HL-60 (cell line): Measurements from ENCODE around the gene OOEP.

Experiments
- DNase-seq, 2 experiments: peaks; one replicate each; pipeline ENCODE4 v3.0.0-alpha.2; 2010 to 2020; ENCODE audit warnings: low read depth in 1 of 2, low spot score in 1 of 2
- H3K27ac ChIP-seq: fragments of 250-450 bp; sonication (Bioruptor Pico); replicated peaks from 2 replicates; pipeline ENCODE4 v1.5.1; 2020; ENCODE audit warnings: mild to moderate bottlenecking, moderate library complexity
- H3K27me3 ChIP-seq: fragments of 250-450 bp; sonication (Bioruptor Pico); 2 replicates; pipeline ENCODE4 v1.5.1; 2021; ENCODE audit warnings: mild to moderate bottlenecking, moderate library complexity; ENCODE audit not compliant: insufficient read depth, poor library complexity, severe bottlenecking
- H3K4me3 ChIP-seq: replicated peaks from 2 replicates; pipeline ENCODE4 v1.5.1; 2011; ENCODE audit warnings: mild to moderate bottlenecking, control low read depth, low read length; ENCODE audit not compliant: insufficient read depth
- GABPA ChIP-seq: IDR thresholded peaks from 2 replicates; pipeline ENCODE4 v1.6.1; 2012; ENCODE audit warnings: low read depth
- POLR2AphosphoS5 ChIP-seq: IDR thresholded peaks from 2 replicates; pipeline ENCODE4 v1.6.1; 2012; ENCODE audit warnings: low read depth
- REST ChIP-seq: IDR thresholded peaks from 2 replicates; pipeline ENCODE4 v1.6.1; 2012; ENCODE audit warnings: low read depth; ENCODE audit not compliant: insufficient replicate concordance
- SPI1 ChIP-seq: IDR thresholded peaks from 2 replicates; pipeline ENCODE4 v1.6.1; 2012; ENCODE audit warnings: low read depth, mild to moderate bottlenecking, borderline replicate concordance
- TF ChIP-seq, protein P1 (sequence below): IDR thresholded peaks from one replicate; pipeline ENCODE4 v1.5.1; 2011; ENCODE audit warnings: low read length, control low read depth, inconsistent platforms; ENCODE audit not compliant: insufficient read depth

OOEP gene

GRCh38 chr6:73368675-73369074, 1.0 kb downstream of the OOEP start:
- H3K4me3 ChIP-seq: no peak overlapping the region
- no peak for DNase-seq
- no peaks in the 10 kb centered on the region for H3K27me3 ChIP-seq
- H3K27ac ChIP-seq: no peak overlapping the region
- no peak for TF ChIP-seq REST
- no peak for TF ChIP-seq SPI1
- TF ChIP-seq, protein P1, sequence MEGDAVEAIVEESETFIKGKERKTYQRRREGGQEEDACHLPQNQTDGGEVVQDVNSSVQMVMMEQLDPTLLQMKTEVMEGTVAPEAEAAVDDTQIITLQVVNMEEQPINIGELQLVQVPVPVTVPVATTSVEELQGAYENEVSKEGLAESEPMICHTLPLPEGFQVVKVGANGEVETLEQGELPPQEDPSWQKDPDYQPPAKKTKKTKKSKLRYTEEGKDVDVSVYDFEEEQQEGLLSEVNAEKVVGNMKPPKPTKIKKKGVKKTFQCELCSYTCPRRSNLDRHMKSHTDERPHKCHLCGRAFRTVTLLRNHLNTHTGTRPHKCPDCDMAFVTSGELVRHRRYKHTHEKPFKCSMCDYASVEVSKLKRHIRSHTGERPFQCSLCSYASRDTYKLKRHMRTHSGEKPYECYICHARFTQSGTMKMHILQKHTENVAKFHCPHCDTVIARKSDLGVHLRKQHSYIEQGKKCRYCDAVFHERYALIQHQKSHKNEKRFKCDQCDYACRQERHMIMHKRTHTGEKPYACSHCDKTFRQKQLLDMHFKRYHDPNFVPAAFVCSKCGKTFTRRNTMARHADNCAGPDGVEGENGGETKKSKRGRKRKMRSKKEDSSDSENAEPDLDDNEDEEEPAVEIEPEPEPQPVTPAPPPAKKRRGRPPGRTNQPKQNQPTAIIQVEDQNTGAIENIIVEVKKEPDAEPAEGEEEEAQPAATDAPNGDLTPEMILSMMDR: no peak
- no peak for TF ChIP-seq POLR2AphosphoS5
- TF ChIP-seq GABPA: no peak

DNA sequence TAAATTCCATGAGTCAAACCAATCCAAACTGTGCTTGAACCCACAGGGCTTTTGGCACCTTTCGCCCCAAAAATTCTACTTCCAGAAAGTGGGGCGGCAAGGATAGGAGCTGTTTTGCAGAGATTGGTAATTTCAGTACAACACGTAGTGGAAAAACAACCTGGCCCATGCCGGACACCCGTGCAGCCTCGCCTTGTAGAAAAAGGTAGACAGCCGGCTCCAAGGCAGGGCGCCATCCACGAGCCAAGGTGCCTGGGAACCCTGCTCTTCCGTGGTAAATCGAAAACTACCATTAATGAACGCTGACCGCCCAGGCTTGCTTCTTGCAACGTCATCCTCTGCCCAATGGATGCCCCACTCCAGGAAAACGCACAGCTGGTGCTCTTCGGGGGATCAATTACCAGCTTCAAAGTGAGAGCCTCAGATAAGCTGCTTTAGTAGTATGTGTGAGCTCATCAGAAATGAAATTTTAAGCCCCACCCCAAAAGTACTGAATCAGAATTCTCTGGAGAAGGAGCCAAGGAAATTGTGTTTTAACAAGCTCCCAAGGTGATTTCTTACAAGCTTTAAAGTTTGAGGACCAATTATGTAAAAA, 1.8 kb downstream of the OOEP start:
- TF ChIP-seq, protein P1: no peak
- TF ChIP-seq REST (no peak), SPI1 (no peak)
- no peak for DNase-seq
- no peak overlapping the region for H3K4me3 ChIP-seq

DNA sequence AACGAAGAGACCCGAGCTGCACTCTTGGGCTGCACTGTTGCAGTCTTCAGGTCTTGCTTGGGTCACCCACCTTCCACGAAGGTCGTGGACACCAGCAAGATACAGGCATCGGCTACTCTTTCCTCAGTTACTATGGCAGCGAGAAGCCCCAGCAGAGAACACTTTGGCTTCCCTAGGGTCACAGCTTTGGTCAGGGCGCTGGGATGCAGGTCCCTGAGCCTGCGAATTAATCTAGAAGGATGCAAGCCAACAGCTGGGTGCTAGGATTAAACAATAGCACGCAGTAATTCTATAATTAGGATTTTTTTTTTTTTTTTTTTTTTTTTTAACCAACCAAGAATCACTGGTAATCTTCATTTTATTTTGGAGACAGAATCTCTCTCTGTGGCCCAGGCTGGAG, 5.1 kb downstream of the OOEP start:
- no peaks in the 10 kb centered on the region for H3K27me3 ChIP-seq
- TF ChIP-seq GABPA (no peak), POLR2AphosphoS5 (no peak), REST (no peak), SPI1 (no peak)
- TF ChIP-seq, protein P1: no peak
- no peak overlapping the region for H3K4me3 ChIP-seq
- no peak for DNase-seq
- H3K27ac ChIP-seq: no peak overlapping the region

More for the DNA sequence above, 1.8 kb downstream of the OOEP start:
- no peaks in the 10 kb centered on the region for H3K27me3 ChIP-seq
- no peak overlapping the region for H3K27ac ChIP-seq
